NCI-H1436 (cell line): ENCODE data around the gene SESN2.
"Not testable (repeated sequence)": the region's sequence is repeated elsewhere in the genome, so short reads cannot be mapped to it uniquely, and the experiment has no call there.

ENCODE experiments used
- DNase-seq: peaks from one replicate; lab custom pipeline; 2025; lab: John Stamatoyannopoulos, UW

Gene SESN2

DNA sequence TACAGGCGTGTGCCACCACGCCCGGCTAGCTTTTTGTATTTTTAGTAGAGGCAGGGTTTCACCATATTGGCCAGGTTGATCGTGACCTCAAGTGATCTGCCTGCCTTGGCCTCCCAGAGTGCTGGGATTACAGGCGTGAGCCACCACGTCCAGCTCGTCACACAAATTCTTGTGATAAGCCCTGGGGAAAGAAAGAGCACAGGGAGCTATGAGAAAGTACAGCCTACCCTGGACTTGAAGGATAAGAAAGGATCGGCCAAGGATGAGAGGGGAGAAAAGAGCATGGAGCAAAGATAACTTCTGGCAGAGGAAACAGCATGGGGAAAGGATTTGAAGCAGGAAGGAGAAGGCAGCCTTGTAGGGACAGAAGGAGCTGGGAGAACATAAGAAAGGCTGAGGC lies 29.2 kb downstream of the SESN2 start:
- no peak for DNase-seq

DNA sequence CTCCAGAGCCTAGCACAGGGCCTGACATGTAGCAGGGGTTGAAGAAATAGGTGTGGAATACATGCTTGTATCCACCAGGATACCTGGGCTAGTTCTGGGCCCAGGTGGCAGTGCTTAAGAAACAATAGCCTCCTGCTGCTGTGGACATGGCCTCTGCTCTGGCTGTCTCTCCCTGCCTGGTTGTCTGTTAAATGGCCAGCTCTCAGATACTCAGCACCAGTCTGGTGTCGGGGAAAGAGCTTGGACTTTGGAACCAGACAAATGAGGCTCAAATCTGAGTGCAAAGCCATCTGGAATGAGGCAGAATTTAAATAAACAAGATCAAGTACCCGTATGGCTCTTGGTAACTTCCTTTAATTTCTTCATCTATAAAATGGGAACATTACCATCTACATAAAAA lies 31.5 kb downstream of the SESN2 start:
- DNase-seq: no peak

DNA sequence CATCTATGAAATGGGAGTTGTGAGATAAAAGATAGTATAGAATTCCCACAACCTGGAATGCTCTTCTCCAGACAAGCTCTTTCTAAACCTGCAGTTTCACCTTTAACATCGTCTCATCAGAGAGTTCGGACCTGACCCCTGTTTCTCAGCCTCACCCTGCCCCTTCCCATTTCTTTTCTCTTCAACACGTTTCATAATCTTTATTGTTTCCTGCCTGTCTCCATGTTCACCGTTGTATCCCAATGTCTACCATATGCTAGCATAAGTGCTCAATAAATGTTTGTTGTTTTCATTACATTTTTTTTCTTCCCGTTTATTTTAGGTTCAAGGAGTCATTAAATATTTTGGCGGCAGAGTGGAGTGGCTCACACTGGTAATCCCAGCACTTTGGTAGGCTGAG lies 32.4 kb downstream of the SESN2 start:
- DNase-seq: no peak

DNA sequence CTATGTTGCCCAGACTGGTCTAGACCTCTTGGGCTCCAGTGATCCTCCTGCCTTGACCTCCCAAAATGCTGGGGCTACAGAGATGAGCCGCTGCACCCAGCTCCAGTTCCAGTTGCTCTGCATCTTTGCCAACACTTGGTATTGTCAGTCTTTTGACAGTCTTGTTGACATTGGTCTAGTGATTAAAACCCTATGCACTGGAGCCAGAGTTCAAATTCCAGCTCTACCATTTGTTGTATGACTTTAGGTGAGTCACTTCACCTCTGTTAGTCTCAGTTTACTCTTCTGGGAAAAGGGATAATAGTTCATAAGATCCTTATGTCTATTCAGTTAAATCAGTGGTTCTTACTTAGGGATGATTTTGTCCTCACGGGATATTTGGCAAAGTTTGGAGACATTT lies 36.6 kb downstream of the SESN2 start:
- DNase-seq: no peak

DNA sequence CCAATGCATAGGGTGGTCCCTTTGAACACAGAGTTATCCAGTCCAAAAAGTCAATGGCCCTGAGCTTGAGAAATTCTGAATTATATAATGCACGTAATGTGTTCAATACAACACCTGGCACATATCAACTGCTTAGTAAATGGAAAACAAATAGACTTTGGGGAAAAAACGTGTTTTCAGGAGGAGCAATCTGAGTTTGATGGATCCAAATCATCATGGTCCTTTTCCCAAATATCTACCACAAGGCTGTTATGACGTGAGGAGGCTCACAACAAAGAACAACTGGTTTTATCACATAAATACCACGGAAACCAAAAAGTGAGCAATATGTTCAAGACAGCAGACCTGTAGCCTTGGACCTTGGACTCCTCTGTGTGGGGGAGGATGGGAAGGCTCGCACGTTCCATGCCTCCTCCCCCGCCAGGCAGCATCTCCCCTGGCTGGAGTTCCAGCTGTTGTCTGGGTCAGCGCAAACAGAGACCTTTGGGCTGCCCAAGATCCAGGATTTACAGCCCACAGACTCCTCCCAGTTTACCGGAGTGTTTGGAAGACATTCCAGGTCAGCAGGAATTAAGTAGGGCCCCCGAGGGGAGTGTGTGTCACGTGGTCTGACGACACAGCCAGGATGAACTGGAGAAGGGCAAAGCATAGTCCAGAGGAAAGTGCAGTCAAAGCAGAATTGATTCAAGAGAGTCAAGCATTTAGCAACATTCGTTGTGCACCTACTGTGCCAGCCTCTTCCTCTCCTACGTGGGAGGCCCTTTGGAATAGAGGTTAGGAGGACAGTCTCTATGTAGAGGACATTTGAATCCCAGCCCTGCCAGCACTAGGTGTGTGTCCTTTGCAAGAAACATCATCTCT lies 37.3 kb downstream of the SESN2 start:
- DNase-seq: no peak

DNA sequence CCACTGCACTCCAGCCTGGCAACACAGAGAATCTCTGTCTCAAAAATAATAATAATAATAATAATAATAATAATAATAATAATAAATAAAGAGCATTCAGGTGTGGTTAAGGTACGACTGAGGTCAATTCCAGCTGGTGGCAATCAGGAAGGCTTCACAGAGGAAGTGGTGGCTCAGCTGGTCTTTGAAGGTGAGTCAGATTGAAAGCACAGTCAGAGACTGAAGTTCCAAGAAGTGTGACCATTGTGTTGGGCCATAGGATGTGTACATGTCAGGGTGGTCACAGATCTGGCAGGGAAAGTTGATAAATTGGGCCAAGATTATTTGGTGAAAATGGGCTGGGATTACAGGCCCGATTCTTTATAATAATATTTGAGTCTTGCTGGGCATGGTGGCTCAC lies 38.5 kb downstream of the SESN2 start:
- no peak for DNase-seq

DNA sequence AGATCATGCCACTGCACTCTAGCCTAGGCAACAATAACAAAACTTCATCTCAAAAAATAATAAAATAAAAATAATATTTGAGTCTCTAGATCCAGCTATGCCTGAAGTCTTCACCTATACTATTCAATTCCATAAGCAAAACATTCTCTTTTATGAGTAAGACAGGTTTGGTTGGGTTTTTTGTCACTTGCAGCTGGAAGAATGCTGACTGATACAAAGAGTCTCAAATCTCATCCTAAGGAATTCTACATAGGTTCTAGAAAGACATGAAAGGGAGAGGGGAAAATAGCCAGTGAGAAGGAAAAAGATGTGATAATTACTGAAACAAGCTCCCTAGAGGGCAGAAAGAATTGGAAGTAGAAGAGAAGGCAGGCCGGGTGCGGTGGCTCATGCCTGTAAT lies 39.1 kb downstream of the SESN2 start:
- DNase-seq: no peak

DNA sequence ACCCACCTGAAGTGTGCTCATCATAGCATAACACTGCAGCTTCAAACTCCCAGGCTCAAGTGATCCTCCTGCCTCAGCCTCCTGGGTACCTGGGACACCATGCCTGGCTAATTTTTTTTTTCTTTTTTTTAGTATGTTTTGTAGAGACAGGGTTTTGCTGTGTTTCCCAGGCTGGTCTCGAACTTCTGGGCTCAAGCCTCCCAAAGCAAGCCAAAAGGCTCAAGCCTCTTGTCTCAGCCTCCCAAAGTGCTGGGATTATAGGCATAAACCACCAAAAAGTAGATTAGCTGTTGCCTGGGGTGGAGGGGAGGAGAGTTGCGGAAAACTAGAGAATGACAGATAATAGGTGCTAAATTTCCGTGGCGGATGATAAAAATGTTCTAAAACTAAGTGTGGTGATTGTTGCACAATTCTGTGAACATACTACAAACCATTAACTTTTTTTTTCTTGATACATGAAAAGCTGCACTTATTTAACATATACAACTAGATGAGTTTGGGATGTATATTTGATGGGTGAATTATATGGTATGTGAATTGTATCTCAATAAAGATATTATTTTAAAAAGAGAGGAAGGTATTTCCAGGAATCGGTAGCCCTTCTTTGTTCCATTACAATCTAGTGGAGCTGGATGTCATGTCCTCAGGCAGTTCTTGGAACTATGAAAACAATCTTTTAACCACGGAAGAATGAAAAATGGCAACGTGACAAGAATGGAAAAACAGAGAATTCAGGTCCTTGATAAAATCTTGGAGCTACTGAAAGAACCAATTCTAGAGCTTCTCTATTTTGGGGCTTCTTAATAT lies 42.3 kb downstream of the SESN2 start:
- DNase-seq: no peak

DNA sequence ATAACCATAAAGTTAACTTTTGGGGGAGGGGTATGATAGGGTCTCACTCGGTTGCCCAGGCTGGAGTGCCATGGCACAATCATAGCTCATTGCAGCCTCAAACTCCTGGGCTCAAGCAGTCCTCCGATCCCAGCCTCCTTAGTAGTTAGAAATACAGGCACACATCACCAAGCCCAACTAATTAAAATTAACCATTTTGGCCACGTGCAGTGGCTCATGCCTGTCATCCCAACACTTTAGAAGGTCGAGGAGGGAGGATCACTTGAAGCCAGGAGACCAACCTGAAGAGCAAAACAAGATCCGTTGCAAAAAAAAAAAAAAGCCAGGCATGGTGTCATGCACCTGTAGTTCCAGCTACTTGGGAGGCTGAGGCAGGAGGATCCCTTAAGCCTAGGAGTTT lies 42.9 kb downstream of the SESN2 start:
- no peak for DNase-seq

DNA sequence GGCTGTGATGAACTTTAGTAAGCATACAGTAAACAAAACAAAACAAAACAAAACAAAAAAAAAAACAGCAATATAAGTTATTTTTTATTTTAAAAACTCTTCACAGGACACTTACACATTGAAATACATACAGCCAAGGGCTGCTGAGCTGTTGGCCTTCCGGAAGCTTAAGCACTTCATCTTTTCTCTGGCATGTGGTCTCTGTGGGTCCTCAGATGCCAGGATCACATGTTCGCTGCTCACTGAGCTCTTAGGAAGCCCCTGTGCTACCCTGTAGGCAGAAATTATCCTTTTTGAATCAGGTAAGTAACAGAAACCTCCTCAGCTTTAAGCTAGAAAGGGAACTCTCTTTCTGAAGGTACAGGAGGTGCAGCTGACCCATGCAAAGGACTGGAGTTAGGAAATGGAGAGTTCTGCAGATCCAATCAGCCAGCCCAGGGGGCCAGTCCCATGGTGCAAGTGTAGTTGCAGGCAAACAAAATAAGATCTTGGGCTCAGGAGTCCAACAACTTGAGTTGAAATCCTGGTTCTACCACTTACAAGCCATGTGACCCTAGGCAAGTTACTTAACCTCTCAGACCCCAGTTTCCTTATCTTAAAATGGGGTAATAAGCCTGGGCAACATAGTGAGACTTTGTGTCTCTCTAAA lies 47.1 kb downstream of the SESN2 start:
- no peak for DNase-seq

DNA sequence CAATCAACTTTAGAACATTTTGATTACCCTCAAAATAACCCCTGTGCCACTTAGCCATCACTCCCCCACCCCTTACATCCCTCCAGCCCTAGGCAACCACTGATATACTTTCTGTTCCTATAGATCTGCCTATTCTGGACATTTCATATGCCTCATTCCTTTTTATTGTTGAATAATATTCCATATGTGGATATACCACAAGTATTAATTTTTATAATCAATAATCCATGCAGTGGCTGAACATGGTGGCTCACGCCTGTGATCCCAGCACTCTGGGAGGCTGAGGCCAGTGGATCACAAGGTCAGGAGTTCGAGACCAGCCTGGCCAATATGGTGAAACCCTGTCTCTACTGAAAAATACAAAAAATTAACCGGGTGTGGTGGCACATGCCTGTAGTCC lies 49.4 kb downstream of the SESN2 start:
- no peak for DNase-seq

DNA sequence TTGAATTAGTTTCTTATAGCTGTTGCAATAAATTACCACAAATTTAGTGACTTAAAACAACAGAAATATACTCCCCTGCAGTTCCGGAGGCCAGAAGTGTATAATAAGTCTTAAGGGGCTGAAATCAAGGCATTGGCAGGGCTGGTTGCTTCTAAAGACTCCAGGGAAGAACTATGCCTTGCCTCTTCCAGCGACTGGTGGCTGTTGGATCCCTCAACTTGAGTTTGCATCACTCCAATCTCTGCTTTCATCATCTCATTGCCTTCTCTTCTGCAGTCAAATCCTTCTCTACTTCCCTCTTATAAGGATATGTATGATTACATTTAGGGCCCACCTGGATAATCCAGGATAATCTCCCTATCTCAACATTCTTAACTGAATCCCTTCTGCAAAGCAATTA lies 50.4 kb downstream of the SESN2 start:
- no peak for DNase-seq

DNA sequence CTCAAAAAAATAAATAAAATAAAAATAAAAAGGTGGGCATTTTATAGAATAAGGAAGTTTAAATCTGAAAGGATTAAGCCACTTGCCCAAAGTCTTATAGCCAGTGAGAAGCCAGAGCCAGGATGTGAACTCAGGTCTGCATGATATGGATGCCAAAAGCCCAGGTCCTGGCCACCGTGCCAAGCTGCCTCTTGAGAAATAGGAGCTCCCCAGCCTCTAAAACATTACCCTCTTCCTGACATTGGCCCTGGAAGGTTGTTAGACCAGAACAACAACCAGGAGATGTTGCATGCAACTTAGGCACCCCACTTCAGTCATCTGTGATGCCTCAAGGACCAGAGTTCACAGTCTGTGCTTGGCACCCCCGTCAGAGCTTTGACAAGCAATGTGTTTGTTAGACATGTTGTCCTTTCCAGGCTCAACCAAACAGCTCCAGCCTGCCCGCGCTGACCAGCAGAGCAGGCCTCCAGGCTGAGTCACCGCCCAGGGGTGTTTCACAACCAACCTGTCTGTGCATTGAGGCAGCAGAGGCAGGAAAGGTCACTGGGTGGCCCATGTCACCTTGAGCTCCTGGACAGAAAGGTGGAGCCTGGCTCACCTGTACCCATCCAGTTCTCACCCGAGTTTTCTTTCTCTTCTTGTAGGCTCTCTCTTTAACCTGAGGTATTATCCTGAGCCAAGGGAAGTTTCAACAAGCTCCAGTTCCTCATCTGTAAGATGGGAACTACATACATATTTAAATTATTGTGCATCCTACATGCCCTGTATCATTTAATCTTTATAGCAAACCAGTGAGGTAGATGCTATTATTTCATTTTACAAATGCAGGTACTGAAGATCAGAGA lies 54.6 kb downstream of the SESN2 start:
- no peak for DNase-seq

DNA sequence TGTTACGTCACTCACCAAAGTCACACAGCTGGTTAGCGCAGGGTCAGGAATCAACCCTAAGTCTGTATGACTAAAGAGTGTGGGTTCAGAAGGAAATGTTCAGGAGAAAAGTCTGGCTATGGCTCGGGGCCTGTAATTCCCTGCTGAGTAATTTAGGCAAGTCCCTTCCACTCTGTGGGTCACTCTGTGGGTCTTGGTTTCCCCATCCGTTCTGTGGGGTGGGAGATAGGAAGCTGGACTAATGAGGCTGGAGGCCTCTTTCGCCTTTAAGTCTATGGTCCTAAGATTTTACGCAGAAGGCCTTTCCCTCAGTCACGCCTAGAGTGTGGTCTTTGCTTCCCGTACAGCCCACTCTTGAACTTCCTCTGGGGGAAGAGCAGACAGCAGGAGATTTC lies 55.2 kb downstream of the SESN2 start:
- DNase-seq: no peak

DNA sequence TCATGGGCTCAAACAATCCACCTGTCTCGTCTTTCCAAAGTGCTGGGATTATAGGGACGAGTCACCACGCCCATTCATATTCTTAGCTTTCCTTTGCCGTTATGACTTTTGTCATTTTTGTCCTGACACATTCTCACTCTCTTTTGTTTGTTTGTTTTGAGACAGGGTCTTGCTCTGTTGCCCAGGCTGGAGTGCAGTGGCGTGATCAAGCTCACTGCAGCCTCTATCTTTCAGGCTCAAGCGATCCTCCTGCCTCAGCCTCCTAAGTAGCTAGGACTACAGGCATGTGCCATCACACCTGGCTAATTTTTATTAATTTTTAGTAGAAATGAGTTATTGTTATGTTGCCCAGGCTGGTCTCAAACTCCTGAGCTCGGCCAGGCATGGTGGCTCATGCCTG lies 57.7 kb downstream of the SESN2 start:
- no peak for DNase-seq

DNA sequence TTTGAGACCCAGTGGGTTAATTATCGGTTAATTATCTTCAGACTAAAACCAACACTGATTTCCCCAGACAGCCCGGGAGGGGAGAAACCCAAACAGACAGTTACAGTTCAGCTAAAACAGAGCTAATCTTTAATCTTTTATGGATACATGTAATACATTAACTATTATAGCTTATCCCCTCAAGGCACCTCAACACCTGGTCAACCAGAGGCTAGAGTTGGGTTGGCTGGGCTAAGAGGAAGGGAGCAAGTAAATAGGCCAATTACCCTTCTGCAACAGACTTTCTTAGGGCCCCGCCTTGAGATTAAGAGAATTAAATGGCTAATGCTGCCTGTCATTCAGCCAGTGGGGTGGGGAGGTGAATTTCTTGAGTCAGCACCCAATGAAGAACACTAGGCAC lies 62.9 kb downstream of the SESN2 start:
- DNase-seq: peak; percentile 40

DNA sequence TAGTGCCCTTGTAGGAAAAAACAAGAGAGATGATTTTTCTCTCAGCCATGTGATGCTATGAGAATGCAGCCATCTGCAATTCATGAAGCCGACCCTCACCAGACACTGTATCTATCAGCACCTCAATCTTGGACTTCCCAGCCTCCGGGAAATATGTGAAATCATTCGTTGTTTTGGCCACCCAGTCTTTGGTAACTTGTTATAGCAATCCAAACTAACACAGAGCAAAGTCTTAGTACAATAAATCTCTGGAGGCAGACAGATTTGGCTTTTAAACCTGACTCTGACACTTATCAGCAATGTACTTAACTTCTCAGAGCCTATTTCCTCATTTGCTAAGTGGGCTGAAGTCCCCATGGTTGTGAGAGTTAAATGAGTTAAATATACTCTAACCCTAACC lies 64.4 kb downstream of the SESN2 start:
- DNase-seq: no peak

DNA sequence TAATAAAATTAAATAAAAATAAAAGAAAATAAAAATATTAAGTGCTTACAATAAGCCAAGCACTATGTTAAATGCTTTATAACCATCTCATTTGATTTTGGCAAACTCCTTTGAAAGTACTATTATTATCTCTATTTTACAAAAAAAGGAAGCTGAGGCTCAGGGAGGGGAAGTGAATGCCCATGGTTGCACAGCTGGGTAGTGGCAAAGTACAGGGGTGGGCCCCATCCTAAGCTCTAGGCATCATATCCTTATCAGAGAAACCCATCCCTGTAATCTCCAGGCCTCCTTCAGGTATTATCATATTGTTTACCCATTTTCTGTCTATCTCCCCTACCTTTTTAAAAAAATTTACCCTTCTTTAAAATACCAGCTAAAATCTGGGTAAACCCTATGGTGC lies 67.2 kb downstream of the SESN2 start:
- no peak for DNase-seq

DNA sequence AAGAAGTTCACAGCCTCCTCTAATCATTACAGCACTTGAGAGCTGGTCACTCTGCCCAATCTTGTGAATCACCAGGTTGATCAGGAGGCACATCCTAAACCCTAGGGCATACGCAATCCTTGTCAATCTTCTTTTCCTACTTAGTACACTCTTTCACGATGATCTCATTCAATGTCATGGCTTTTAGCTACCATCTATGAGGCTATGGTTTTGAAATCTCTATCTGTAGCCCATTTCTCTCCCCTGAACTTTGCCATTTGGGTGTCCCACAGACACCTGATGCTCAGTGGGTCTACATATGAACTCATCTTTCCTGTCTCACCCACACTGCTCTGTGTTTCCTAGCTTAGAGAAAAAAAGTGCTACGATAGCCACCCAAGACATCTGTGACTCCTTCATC lies 67.7 kb downstream of the SESN2 start:
- DNase-seq: no peak

DNA sequence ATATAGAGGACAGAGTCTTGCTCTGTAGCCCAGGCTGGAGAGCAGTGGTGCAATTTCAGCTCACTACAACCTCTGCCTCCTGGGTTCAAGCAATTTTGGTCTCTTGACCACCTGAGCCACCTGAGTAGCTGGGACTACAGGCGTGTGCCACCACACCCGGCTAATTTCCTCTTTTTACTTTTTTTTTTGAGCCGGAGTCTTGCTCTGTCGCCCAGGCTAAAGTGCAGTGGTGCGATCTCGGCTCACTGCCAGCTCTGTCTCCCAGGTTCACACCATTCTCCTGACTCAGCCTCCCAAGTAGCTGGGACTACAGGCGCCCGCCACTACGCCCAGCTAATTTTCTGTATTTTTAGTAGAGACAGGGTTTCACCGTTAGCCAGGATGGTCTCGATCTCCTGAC lies 68.1 kb downstream of the SESN2 start:
- not testable (repeated sequence) for DNase-seq

DNA sequence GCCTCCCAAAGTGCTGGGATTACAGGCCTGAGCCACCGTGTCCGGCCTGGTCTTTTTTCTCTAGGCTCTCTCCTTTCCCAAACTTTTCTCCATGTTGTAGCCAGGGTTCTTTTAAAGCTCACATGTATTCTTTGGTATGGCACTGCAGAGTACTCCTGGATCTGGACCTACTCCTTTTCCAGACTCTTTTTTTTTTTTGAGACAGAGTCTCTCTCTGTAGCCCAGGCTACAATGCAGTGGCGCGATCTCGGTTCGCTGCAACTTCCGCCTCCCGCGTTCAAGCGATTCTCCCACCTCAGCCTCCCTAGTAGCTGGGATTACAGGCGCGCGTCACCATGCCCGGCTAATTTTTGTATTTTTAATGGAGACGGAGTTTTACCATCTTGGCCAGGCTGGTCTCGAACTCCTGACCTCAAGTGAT lies 68.9 kb downstream of the SESN2 start:
- DNase-seq: no peak
